HCT116 (cell line): ENCODE data around the gene PRSS36.

Source experiments
- CBX3 ChIP-seq: IDR thresholded peaks from 2 replicates; pipeline ENCODE4 v1.6.1; 2012; ENCODE audit warnings: low read depth
- CEBPB ChIP-seq: IDR thresholded peaks from 2 replicates; pipeline ENCODE4 v1.6.1; 2012; ENCODE audit warnings: low read depth
- CTCF ChIP-seq, 3 experiments: fragments of 200-600 bp in 1 of 3; sonication (generic) in 1 of 3; IDR thresholded peaks in 2 of 3; conservative IDR thresholded peaks in 1 of 3; 2 replicates each; pipeline ENCODE4 v1.5.1; 2012 to 2017; ENCODE audit warnings: low read depth in 2 of 3, low read length in 2 of 3, antibody characterized with exemption in 1 of 3, borderline replicate concordance in 1 of 3, control low read depth in 1 of 3, mild to moderate bottlenecking in 1 of 3, mixed read lengths in 1 of 3, mixed run types in 1 of 3, moderate library complexity in 1 of 3; ENCODE audit not compliant: insufficient read depth in 1 of 3
- EZH2 ChIP-seq: fragments of 200-600 bp; sonication (generic); IDR thresholded peaks from 2 replicates; pipeline ENCODE4 v1.6.1; 2017; ENCODE audit warnings: antibody characterized with exemption, mixed run types
- EZH2phosphoT487 ChIP-seq: fragments of 200-600 bp; IDR thresholded peaks from 2 replicates; pipeline ENCODE4 v1.6.1; 2018; ENCODE audit warnings: antibody characterized with exemption, borderline replicate concordance
- FOSL1 ChIP-seq: IDR thresholded peaks from 2 replicates; pipeline ENCODE4 v1.6.1; 2012; ENCODE audit warnings: low read depth
- JUND ChIP-seq: IDR thresholded peaks from 2 replicates; pipeline ENCODE4 v1.6.1; 2012
- POLR2A ChIP-seq: IDR thresholded peaks from 2 replicates; pipeline ENCODE4 v1.7.0; 2011; ENCODE audit warnings: borderline replicate concordance; ENCODE audit not compliant: insufficient read depth, insufficient read length; ENCODE audit errors: extremely low read depth
- POLR2AphosphoS5 ChIP-seq: IDR thresholded peaks from 2 replicates; pipeline ENCODE4 v1.6.1; 2011; ENCODE audit warnings: mild to moderate bottlenecking, low read depth, low read length, moderate library complexity
- RAD21 ChIP-seq: IDR thresholded peaks from 2 replicates; pipeline ENCODE4 v1.6.1; 2012; ENCODE audit warnings: low read depth, mild to moderate bottlenecking
- SRF ChIP-seq: IDR thresholded peaks from 2 replicates; pipeline ENCODE4 v1.6.1; 2012; ENCODE audit warnings: low read depth
- TCF7L2 ChIP-seq: IDR thresholded peaks from 2 replicates; pipeline ENCODE4 v1.7.0; 2011; ENCODE audit warnings: borderline replicate concordance, inconsistent platforms; ENCODE audit not compliant: insufficient read depth, insufficient read length; ENCODE audit errors: extremely low read depth
- ZNF274 ChIP-seq: fragments of 200-500 bp; sonication (Bioruptor generic); IDR thresholded peaks from 2 replicates; pipeline ENCODE4 v1.6.1; 2014; ENCODE audit warnings: mild to moderate bottlenecking, low read depth, low read length, inconsistent platforms
- TF ChIP-seq, protein P1 (sequence below): IDR thresholded peaks from 2 replicates; pipeline ENCODE4 v1.6.1; 2012; ENCODE audit warnings: low read depth

GRCh38 chr16:31198207-31198882, 48.5 kb upstream of the PRSS36 start:
- no peak for TF ChIP-seq TCF7L2
- no peak for TF ChIP-seq CTCF (IDR thresholded peaks at IDR 0.05 in 2 of 3, conservative IDR thresholded peaks at IDR 0.05 in 1 of 3; ENCODE audit: borderline replicate concordance in 1 of 3, insufficient read depth in 1 of 3, low read depth in 2 of 3, low read length in 2 of 3)
- no peak for TF ChIP-seq EZH2
- TF ChIP-seq POLR2A, result no peak
- TF ChIP-seq JUND, result no peak
- TF ChIP-seq EZH2phosphoT487, result no peak
- TF ChIP-seq FOSL1, result no peak
- TF ChIP-seq, protein P1, sequence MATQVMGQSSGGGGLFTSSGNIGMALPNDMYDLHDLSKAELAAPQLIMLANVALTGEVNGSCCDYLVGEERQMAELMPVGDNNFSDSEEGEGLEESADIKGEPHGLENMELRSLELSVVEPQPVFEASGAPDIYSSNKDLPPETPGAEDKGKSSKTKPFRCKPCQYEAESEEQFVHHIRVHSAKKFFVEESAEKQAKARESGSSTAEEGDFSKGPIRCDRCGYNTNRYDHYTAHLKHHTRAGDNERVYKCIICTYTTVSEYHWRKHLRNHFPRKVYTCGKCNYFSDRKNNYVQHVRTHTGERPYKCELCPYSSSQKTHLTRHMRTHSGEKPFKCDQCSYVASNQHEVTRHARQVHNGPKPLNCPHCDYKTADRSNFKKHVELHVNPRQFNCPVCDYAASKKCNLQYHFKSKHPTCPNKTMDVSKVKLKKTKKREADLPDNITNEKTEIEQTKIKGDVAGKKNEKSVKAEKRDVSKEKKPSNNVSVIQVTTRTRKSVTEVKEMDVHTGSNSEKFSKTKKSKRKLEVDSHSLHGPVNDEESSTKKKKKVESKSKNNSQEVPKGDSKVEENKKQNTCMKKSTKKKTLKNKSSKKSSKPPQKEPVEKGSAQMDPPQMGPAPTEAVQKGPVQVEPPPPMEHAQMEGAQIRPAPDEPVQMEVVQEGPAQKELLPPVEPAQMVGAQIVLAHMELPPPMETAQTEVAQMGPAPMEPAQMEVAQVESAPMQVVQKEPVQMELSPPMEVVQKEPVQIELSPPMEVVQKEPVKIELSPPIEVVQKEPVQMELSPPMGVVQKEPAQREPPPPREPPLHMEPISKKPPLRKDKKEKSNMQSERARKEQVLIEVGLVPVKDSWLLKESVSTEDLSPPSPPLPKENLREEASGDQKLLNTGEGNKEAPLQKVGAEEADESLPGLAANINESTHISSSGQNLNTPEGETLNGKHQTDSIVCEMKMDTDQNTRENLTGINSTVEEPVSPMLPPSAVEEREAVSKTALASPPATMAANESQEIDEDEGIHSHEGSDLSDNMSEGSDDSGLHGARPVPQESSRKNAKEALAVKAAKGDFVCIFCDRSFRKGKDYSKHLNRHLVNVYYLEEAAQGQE, result no peak
- TF ChIP-seq POLR2AphosphoS5, result no peak
- TF ChIP-seq RAD21, result no peak
- no peak for TF ChIP-seq CBX3
- TF ChIP-seq ZNF274, result no peak
- TF ChIP-seq CEBPB, result no peak
- no peak for TF ChIP-seq SRF
